Activated T-helper 1 cell treated with anti-CD3 and anti-CD28 coated beads, Interleukin-12 subunit alpha, Interleukin-12 subunit beta, Interleukin-2, Interleukin-4 antibody, amounts not matched to agents 30 ng/mL and 10 ng/mL and 1 ng/mL, durations not matched to agents 14 hours and 24 hours and 36 hours (primary cell): ENCODE measurements around the gene SHROOM2. TPM values are rescaled to one million over a fixed set of nuclear protein-coding genes. Genes with fewer than 3 reads are reported as not detected.

Experiments
- DNase-seq: peaks from one replicate; pipeline ENCODE4 v3.0.0; 2021; ENCODE audit warnings: low spot score
- H3K27ac Mint-ChIP-seq: one replicate; pipeline ENCODE4 v1.8.0; 2021; ENCODE audit warnings: mild to moderate bottlenecking, mixed read lengths
- H3K27me3 Mint-ChIP-seq: one replicate; pipeline ENCODE4 v1.8.0; 2022; ENCODE audit warnings: mild to moderate bottlenecking, moderate library complexity, mixed read lengths; ENCODE audit not compliant: insufficient read depth
- H3K36me3 Mint-ChIP-seq: one replicate; pipeline ENCODE4 v1.8.0; 2021; ENCODE audit warnings: low read depth, mixed read lengths
- H3K4me1 Mint-ChIP-seq: one replicate; pipeline ENCODE4 v1.8.0; 2021; ENCODE audit warnings: low read depth, mixed read lengths
- H3K4me3 Mint-ChIP-seq: one replicate; pipeline ENCODE4 v1.8.0; 2021; ENCODE audit warnings: mild to moderate bottlenecking, moderate library complexity, mixed read lengths
- H3K9me3 Mint-ChIP-seq: one replicate; pipeline ENCODE4 v1.8.0; 2021; ENCODE audit warnings: mixed read lengths
- intact Hi-C: fragments of 100-400 bp; cut with micrococcal nuclease; formaldehyde crosslinking; loops from one replicate; pipeline ENCODE4 v1.15.1; 2024
- total RNA-seq: library from RNA; stranded (reverse); gene quantifications from 2 replicates; pipeline ENCODE4 v1.2.3, GENCODE V29; 2022

The SHROOM2 gene
- total RNA-seq, 1 donor from 2014 or later: not detected

GRCh38 chrX:9907645-9908387 is 121.6 kb downstream of the SHROOM2 start:
- Mint-ChIP-seq H3K4me1 (no peaks in the 10 kb centered on the region), H3K4me3 (no peak overlapping the region), H3K36me3 (no peaks in the 10 kb centered on the region), H3K9me3 (no peaks in the 10 kb centered on the region), H3K27me3 (peaks cover 11% of the 10 kb centered on the region), H3K27ac (no peak overlapping the region)
- intact Hi-C loops: no loop called here
- DNase-seq: no peak

DNA sequence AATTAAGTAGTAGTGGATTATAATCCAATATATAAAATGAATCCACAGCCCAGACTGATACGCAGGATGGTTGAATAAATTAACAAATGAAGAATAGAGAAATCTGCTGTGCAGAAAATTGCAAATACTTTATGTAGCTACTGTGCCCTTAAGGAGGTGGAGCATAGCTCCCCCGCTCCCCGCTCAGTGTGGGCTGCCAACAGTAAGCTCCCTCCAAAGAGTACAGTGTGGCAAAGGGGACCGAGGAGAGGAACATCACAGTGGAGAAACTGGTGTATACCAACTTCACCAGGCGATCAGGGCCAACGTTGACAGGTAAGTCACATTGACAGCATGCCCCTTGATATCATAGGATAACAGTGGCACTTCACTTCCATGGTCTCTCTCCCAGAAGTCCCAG is 123.0 kb downstream of the SHROOM2 start:
- H3K27ac Mint-ChIP-seq: no peak overlapping the region
- H3K36me3 Mint-ChIP-seq: no peaks in the 10 kb centered on the region
- no peaks in the 10 kb centered on the region for H3K4me1 Mint-ChIP-seq
- H3K27me3 Mint-ChIP-seq: peaks cover 4% of the 10 kb centered on the region
- intact Hi-C loops: no loop called here
- DNase-seq: no peak
- no peaks in the 10 kb centered on the region for H3K9me3 Mint-ChIP-seq
- H3K4me3 Mint-ChIP-seq: no peak overlapping the region

DNA sequence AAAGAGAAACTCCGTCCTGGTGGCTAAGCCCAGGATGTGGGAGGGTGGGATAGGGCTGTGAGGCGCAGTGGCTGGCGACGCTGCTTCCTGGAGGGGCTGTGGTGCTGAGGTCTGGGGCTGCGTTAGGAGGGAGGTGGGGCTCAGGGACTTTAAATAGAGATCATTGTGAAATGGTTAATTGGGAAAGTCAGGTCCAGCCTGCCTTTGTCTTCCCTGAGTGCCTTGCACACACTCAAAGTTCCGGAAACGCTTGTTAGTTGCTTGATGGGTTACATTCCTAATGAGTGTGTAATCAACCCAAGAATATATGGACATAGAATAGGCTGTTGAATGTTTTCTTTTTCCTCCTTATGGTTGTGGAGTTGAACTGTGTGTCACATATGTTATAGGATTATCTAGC is 125.3 kb downstream of the SHROOM2 start:
- H3K36me3 Mint-ChIP-seq: no peaks in the 10 kb centered on the region
- intact Hi-C loops: no loop called here
- no peak overlapping the region for H3K27ac Mint-ChIP-seq
- no peak overlapping the region for H3K4me3 Mint-ChIP-seq
- DNase-seq: no peak
- peaks cover 5% of the 10 kb centered on the region for H3K27me3 Mint-ChIP-seq
- no peaks in the 10 kb centered on the region for H3K4me1 Mint-ChIP-seq
- no peaks in the 10 kb centered on the region for H3K9me3 Mint-ChIP-seq

- no peak for DNase-seq
- Mint-ChIP-seq H3K27me3 (peaks cover 7% of the 10 kb centered on the region), H3K36me3 (no peaks in the 10 kb centered on the region), H3K27ac (no peak overlapping the region), H3K9me3 (no peaks in the 10 kb centered on the region), H3K4me3 (no peak overlapping the region), H3K4me1 (no peaks in the 10 kb centered on the region)
- intact Hi-C loops: no loop called here
Observed at GRCh38 chrX:9912351-9913145, 126.3 kb downstream of the SHROOM2 start.

DNA sequence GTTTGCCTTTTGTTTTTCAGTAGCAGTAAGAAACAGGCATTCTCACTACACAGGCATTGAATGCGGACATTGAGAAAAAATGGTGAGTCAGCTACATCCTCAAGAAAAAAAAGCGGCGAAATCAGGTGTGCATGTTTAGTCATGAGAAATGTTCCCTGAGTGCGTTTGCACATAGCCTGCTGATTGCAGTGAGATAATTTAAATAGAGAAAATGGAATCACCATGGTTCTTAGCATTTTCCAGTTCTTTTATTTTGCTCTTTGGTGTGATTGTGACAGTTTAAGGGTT is 126.9 kb downstream of the SHROOM2 start:
- Mint-ChIP-seq H3K4me1 (no peaks in the 10 kb centered on the region), H3K36me3 (no peaks in the 10 kb centered on the region), H3K4me3 (no peak overlapping the region), H3K9me3 (no peaks in the 10 kb centered on the region), H3K27me3 (peaks cover 7% of the 10 kb centered on the region), H3K27ac (no peak overlapping the region)
- no peak for DNase-seq
- intact Hi-C loops: no loop called here

- no peak overlapping the region for H3K4me3 Mint-ChIP-seq
Observed at GRCh38 chrX:9917861-9918260, 131.6 kb downstream of the SHROOM2 start.

GRCh38 chrX:9919632-9920172 is 133.5 kb downstream of the SHROOM2 start:
- H3K9me3 Mint-ChIP-seq: no peaks in the 10 kb centered on the region
- no peaks in the 10 kb centered on the region for H3K4me1 Mint-ChIP-seq
- H3K27ac Mint-ChIP-seq: no peak overlapping the region
- intact Hi-C loops: no loop called here
- H3K27me3 Mint-ChIP-seq: peaks cover 5% of the 10 kb centered on the region
- H3K36me3 Mint-ChIP-seq: no peaks in the 10 kb centered on the region
- DNase-seq: no peak
- H3K4me3 Mint-ChIP-seq: no peak overlapping the region

More at GRCh38 chrX:9917861-9918260, 131.6 kb downstream of the SHROOM2 start:
- Mint-ChIP-seq H3K27ac (no peak overlapping the region), H3K4me1 (no peaks in the 10 kb centered on the region), H3K9me3 (no peaks in the 10 kb centered on the region), H3K36me3 (no peaks in the 10 kb centered on the region), H3K27me3 (peaks cover 5% of the 10 kb centered on the region)
- intact Hi-C loops: no loop called here
- no peak for DNase-seq

DNA sequence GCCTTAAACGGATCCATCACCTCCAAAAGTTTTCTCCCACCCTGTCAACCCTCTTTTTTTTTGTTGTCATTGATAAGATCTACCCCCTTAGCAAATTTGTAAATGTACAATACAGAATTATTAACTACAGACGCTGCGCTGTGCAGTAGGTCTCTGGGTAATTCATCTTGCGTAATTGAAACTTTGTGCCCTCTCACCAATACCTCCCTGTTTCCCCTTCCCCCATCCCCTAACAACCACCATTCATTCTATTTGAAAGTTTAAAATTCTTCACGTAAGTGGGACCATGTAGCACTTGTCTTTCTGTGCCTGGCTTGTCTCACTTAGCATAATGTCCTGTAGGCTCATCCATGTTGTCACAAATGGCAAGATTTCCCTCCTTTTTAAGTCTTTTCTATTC is 135.2 kb downstream of the SHROOM2 start:
- intact Hi-C loops: no loop called here
- Mint-ChIP-seq H3K27ac (no peak overlapping the region), H3K36me3 (no peaks in the 10 kb centered on the region), H3K4me1 (no peaks in the 10 kb centered on the region), H3K4me3 (no peak overlapping the region), H3K9me3 (no peaks in the 10 kb centered on the region), H3K27me3 (peaks cover 3% of the 10 kb centered on the region)
- no peak for DNase-seq

DNA sequence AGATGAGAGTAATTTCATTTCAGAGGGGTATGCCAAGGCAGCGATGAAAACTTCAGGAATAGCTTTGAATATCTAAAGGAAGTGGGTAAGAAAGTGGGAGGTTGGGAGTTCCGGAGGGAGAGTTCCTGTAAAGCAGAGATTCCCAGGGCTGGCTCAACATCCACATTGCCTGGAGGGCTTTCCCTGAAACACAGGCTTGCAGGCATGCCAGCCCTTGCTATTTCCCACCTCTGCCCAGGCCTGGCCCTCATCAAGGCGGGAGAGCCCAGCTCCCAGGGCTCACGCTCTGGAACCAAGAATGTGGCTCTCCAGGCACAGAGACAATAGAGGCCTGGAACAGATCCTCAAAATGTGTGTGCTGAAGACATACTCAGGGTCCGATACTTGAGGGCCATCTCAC is 137.1 kb downstream of the SHROOM2 start:
- Mint-ChIP-seq H3K4me3 (no peak overlapping the region), H3K36me3 (no peaks in the 10 kb centered on the region), H3K4me1 (no peaks in the 10 kb centered on the region), H3K27ac (no peak overlapping the region), H3K9me3 (no peaks in the 10 kb centered on the region), H3K27me3 (no peaks in the 10 kb centered on the region)
- DNase-seq: no peak
- intact Hi-C loops: no loop called here

GRCh38 chrX:9926002-9926401 is 139.8 kb downstream of the SHROOM2 start:
- Mint-ChIP-seq H3K27me3 (no peaks in the 10 kb centered on the region), H3K36me3 (no peaks in the 10 kb centered on the region), H3K4me3 (no peak overlapping the region), H3K4me1 (no peaks in the 10 kb centered on the region), H3K27ac (no peak overlapping the region), H3K9me3 (no peaks in the 10 kb centered on the region)
- no peak for DNase-seq
- intact Hi-C loops: no loop called here

DNA sequence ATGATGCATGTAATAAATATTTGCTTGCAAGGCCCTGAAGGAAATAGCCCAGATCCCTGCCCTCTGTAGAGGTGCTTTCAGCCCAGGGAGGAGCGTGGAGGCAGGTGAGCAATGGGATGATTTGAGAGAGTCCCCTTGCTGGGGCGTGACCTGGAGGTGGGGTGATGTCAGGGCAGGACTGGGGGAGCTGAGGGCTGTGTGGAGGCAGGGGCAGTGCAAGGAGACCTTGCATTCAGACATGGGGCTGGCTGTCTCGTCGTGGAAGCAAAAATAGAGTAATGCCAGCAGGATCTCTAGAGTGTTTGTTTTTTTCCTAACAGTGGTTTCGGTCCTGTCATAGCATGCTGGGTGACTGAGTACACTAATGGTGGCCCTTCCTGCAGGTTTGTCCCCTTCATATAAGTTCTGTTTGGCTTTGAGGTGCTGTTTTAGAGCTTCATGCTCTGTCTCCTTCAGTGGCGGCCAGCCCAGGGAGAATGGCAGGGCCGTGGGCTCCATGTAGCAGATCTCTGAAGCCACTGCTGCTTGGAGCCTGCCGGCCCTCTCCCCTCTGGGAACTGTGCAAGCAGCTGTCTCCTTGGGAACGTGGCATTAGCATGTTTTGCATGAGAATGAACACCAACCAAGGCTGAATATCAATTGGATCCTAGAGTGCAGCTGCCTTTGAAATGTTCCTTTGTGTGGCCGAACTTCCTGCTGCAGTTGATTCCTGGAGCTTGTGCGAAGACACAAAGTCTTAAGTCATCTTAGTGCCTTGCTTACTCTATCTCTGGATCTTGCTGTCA is 141.7 kb downstream of the SHROOM2 start:
- intact Hi-C loops: no loop called here
- Mint-ChIP-seq H3K9me3 (no peaks in the 10 kb centered on the region), H3K4me1 (no peaks in the 10 kb centered on the region), H3K4me3 (no peak overlapping the region), H3K27me3 (peaks cover 2% of the 10 kb centered on the region), H3K36me3 (no peaks in the 10 kb centered on the region), H3K27ac (no peak overlapping the region)
- DNase-seq: no peak

DNA sequence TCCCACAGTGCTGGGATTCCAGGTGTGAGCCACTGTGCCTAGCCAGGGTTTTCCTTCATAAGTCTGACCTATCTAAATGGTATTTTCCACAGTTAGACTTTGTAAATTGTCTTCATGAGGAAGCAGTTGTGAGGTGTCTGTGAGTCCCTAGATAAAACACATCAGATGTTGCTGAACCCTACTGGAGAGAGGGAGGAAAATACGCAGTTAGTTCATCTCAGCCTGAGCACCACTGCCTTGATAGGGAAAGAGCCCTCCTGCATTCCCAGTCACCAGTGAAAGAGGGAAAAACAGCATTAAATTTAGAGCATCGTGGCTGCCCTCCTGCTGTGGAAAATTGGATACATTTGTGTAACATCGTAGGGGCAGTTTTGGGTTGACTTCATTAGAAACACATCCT is 149.2 kb downstream of the SHROOM2 start:
- intact Hi-C loops: no loop called here
- no peaks in the 10 kb centered on the region for H3K9me3 Mint-ChIP-seq
- H3K4me3 Mint-ChIP-seq: no peak overlapping the region
- H3K4me1 Mint-ChIP-seq: peaks cover under 1% of the 10 kb centered on the region
- no peaks in the 10 kb centered on the region for H3K36me3 Mint-ChIP-seq
- no peak for DNase-seq
- no peak overlapping the region for H3K27ac Mint-ChIP-seq
- H3K27me3 Mint-ChIP-seq: peaks cover 9% of the 10 kb centered on the region

GRCh38 chrX:9937761-9938160 is 151.5 kb downstream of the SHROOM2 start:
- no peaks in the 10 kb centered on the region for H3K9me3 Mint-ChIP-seq
- no peak overlapping the region for H3K27ac Mint-ChIP-seq
- H3K4me1 Mint-ChIP-seq: peaks cover 14% of the 10 kb centered on the region
- intact Hi-C loops: no loop called here
- no peaks in the 10 kb centered on the region for H3K36me3 Mint-ChIP-seq
- peaks cover 11% of the 10 kb centered on the region for H3K27me3 Mint-ChIP-seq
- H3K4me3 Mint-ChIP-seq: no peak overlapping the region
- no peak for DNase-seq
